Globus pallidus (tissue), 1 donor: ENCODE results near the gene PHF20.
"Not testable (repeated sequence)": the region's sequence is repeated elsewhere in the genome, so short reads cannot be mapped to it uniquely, and the experiment has no call there.

Source experiments
- DNase-seq: peaks from one replicate; pipeline ENCODE4 v3.0.0-alpha.2; 2015; ENCODE audit warnings: low spot score

PHF20 gene

DNA sequence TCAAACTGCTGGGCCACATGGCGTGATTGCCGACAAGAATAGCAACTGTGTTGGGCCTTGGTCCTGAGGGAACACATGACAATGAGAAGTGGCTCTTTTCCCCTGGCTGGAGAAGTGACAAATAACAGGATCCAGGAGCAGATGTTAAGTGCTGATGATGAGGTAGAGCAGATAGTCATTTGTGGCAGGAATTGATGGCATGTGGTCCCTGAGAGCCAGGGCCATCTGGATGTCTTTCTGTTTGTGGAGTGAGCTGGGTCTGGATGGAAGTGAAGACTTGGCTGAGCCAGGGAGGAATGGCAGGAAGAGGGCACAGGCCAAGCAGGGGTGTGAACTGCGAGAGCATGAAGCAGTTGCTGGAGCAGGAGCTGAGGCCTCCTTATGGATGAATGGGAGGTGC is 114.7 kb downstream of the PHF20 start:
- DNase-seq = no peak

DNA sequence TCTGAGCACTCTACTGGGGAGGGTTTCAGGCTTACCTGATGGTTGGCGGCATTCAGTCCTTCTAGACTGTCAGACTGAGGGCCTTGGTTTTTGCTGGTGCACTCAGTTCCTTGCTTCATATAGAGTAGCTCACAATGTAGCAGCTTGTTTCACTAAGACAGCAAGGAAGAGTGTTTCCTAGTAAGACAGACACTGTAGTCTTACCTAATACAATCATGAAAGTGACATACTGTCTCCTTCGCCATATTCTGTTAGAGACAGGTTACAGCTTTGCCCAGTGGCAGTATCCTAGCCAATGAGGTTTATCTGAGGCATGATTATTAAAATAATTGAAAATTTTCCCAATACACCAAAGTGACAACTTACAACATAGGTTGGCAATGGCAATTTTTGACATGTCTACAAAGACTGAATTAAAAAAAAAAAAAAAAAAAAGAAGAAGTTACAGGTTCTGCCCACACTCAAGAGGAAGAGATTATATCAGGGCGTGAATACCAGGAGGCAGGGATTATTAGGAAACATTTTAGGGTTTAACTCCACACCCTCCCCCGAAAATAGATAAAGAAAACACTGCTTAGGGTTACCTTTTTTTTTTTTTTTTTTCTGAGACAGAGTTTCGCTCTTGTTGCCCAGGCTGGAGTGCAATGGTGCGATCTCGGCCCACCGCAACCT is 115.7 kb downstream of the PHF20 start:
- no peak for DNase-seq

DNA sequence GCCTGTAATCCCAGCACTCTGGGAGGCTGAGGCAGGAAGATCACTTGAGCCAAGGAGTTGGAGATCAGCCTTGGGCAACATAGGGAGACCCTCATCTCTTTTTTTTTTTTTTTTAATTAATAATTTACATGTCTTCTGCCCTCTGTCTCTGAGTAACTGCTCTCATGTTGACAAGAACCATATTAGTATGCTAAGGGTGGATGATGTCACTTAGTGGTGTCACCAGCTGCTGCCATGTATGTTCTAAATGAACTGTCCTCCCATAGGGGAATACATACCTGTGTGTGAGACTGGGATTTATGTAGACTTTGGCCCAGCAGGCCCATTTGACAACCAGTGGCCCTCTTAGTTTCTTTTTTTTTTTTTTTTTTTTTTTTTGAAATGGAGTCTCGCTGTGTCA is 116.8 kb downstream of the PHF20 start:
- DNase-seq = no peak

DNA sequence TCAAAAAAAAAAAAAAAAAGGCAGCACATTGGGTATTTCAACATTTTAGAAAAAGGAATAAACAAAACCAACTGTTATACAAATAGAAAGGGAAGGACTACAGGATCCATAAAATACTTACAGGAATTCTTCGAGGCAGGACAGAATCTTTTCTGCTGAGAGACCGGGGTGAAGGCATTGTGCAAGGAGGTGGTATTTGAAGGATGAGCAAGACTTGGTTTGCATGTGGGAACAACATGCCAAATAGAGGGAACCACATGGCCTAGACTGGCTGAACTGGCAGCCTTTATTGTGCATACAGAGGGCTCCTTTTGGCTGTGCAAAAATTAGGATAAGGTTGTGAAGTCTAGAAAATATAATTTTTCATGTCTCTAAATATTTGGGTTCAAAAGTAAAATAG is 119.6 kb downstream of the PHF20 start:
- no peak for DNase-seq

DNA sequence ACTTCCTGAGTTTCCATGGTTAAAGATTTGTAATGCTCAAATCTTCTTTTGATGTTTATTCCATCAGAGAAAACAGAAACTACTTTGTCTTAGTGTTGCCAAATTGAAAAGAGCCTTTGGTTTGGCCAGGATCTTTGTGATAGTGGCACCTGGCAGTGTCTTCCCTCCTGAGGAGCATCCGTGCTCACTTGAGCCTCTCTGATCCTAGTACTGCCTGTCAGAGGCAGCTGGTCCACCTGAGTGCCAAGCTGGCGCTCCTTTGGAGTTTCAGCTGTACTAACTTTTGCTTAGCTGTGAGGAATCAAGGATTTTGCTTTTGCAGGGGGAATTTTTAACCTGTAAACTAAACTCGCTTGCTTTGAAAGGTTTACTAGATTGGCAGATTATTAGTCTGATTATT is 121.1 kb downstream of the PHF20 start:
- no peak for DNase-seq

DNA sequence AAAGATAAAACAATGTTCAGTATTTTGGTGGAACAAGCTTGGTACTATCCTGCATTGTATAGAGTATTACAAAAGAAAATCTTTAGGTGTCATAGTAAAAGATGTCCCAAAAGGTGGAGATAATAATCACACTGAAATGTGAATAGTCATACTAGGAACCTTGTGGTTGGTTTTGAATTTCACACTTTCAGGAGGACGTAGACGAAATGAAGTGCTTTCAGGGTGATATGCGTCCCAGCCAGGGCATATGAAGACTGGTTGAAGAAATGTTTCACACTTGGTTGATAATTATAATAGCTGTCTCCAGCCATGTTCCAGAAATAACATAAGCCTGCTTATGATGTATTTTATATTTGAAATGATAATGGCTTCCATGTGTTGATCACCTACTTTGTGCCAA is 122.1 kb downstream of the PHF20 start:
- no peak for DNase-seq

DNA sequence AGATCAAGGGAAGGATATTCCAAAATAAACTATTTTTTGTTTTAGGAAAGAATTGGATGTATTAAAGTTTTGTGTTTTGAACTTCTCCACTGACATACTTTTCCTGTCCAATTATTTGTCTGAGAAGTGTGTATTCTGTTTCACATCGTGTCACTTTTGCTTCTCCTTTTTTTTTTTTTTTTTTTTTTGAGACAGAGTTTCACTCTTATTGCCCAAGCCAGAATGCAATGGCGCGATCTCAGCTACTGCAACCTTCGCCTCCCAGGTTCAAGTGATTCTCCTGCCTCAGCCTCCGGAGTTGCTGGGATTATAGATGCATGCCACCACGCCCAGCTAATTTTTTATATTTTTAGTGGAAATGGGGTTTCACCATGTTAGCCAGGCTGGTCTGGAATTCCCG is 123.7 kb downstream of the PHF20 start:
- not testable (repeated sequence) for DNase-seq

DNA sequence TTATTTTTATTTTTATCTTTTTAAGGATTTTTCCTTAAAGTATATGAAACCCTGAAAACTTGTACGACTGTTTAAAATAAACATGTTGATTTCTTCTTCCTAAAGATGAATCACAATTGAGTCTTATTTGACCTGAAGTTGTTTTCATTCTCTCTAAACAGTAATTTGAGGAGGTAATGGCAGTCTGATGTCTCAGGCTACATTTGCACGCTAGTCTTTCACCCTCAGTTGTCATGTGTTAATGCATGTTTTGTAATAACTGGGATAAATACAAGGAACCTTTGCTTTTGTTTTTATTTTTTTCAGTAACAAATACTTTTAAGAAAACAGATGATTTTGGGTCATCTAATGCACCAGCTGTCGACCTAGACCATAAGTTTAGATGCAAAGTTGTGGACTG is 127.2 kb downstream of the PHF20 start:
- DNase-seq = no peak

DNA sequence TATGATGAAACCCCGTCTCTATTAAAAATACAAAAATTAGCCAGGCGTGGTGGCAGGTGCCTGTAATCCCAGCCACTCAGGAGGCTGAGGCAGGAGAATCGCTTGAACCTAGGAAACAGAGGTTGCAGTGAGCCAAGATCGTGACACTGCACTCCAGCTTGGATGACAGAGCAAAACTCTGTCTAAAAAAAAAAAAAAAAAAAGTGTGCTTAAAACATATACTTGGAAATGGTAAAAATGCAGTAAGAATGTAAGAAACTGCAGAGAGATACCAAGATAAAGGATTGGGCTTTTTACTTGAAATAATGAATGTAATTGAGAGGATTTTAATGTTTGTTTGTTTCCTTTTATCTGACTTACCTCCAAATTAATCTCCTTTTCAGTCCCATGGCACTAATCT is 129.4 kb downstream of the PHF20 start:
- not testable (repeated sequence) for DNase-seq

DNA sequence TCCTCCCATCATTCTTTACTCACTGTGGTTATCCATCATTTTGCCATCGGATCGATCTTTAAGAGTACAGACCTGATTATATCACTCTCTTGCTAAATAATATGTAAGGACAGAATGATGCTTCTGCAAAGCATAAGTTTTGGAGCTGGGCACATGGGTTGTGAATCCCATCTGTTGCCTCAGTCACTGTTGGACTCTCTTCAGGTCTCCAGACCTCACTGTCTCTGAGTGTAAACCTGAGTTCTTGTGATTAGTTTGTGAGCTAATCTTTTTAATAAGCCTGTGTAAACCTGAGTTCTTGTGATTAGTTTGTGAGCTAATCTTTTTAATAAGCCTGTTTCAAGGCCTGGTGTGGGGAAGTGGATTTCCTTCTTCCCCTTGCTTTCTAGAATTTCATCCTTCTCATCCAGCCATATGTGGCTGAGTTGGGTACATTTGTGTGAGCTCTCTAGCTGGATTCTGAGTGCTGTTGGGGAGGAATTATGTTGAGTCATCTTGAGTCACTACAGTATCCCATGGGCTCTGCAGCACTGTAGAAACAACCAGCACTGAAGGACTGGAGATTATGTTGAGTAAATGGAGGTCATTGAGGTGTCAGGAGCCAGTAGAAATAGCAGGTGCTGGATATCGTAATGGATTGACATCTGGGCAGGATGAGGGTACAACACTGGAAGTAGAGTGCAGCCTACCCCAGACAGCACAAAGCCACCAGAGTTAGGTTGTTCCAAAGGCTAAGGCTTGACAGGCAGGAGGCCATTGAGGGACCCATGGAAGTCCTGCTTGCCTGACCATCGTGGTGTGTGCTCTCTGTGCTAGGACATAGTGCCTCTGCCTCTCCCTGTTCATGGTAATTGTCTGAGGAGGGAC is 130.1 kb downstream of the PHF20 start:
- no peak for DNase-seq

DNA sequence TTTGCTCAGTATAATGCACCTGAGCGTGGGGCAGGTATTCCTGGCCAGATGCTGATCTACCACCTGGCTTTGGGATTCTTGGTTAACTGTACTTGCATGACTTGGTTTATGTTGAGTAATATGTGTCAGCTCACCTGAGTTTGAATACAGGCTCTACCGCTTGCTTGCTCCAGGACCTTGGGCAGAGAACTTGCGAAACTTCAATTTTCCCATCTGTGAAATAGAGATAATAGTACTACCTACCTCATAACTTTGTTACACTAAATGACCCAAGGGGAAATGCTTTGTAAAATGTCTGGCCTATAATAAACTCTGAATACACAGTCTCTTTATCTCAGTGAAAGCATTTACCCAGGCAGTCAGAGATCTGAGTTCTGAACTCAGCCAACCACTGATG is 130.7 kb downstream of the PHF20 start:
- no peak for DNase-seq

DNA sequence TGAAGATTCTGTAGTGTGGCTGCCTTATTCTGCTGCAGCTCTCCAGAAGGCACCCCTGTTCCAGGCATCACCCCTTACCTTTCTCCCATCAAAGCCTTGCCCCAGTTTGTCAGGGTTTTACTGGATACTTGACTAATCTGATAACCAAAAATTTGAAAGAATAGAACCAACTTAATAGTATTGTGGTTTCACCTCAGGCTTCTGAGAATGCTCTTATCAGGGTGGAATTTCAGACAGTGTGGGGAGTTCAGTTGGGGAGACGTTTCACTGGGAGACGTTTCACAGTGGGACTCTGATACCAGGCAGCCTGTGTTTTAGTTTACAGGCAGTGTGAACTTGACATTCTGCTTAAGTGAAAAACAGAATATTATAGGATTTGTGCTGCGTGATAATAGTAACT is 132.0 kb downstream of the PHF20 start:
- DNase-seq = no peak

DNA sequence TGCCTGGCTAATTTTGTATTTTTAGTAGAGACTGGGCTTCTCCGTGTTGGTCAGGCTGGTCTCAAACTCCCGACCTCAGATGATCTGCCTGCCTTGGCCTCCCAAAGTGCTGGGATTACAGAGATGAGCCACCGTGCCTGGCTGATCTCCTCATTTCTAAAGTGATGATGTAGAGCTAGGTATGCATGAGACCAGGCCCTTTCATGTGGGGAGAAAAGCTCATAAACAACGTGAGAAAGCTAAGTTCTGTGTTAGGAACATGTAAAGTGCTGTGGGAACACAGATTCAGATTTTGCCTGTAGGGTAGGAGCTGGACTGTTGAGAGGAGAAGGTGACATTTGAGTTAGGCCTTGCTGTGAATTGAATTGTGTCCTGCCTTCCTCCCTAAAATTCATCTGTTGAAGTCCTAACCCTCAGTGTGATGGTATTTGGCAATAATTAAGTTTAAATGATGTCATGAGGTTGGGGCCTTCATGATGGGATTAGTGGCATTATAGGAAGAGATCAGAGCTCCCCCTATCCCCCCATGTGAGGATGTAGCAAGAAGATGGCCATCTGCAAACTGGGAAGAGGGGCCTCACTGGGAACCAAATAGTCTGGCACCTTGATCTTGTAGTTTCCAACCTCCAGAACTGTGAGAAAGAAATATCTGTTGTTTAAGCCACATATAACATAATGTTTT is 133.3 kb downstream of the PHF20 start:
- DNase-seq = no peak

DNA sequence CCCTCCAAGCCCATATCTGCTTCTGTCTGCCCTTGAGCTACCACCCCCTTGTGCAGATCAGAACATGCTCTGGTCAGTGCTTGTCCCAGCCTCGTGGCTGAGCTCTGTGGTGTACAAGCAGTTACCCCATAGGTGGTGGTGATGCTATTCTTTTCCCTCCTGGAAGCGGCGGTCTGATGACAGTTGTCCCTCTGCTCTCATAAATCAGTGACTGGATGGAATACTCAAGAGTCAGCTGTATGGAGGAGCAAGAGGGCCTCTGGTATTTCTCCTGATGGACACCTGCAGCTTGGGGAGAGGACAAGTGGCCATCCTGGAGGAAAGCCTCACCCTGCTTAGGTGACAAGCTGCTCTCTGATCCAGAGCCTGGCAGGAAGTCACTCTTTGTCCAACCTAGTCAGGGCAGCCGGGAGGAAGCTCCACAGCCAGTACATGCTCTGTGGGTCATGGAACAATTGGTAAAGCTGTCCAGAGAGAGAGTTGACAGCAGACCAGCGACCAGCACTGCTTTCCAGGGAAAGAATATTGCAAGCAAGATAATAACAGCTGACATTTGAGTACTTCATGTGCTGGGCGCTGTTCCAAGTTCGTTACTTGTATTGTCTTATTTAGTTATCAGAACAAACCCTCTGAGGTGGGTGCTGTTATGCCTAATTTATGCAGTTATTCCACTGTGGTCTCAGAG is 135.3 kb downstream of the PHF20 start:
- DNase-seq = no peak

DNA sequence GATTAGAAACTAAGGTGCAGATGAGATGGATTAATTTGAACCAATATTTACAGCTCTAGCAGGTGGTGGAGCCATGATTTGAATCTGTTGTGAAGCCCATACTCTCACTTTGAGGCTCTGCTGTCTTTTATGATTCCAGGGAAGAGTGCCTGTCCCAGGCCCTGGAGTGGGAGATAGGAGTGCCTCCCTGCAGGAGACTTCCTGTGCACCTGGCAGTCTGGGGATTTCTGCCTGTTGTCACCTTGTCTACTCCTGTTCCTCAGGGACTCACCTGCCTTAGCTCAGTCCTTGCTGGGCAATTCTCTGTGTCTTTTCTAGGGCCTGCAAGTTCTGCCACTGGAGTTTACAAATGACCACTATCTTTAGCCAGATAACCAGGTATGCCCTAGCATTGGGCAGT is 136.2 kb downstream of the PHF20 start:
- DNase-seq = no peak

DNA sequence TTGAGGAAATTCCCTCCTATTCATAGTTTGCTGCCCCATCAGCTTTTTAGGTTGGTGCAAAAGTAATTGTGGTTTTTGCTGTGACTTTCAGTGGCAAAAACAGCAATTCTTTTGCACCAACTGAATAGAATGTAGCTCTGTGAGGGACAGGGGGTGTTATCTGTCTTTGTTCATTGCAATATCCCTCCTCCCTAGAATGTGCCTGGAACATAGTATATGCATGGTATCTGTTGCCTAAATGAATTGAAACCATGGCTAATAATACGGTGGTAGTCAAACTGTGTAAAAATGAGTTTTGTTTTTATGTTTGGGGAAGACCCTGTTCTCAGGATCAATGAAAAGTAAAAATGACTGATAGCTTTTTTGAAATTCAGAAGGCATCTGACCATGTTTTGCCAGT is 137.4 kb downstream of the PHF20 start:
- DNase-seq = no peak

DNA sequence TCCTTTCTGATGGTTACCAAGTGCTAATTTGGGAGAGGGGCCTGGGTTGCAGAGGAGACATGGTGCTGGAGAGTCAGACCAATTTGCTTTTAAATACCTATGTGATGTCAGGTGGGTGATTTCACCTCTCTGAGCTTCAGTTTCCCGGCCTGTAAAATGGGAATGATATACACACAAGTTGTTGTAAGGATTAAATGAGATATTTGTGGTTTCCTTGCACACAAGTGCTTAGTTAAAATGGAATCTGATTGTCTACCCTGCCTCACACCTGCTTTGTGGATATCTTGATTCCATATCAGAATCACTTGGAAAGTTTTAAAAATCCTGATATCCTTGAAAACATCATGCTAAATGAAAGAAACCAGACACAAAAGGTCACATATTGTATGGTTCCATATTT is 138.0 kb downstream of the PHF20 start:
- DNase-seq = no peak

DNA sequence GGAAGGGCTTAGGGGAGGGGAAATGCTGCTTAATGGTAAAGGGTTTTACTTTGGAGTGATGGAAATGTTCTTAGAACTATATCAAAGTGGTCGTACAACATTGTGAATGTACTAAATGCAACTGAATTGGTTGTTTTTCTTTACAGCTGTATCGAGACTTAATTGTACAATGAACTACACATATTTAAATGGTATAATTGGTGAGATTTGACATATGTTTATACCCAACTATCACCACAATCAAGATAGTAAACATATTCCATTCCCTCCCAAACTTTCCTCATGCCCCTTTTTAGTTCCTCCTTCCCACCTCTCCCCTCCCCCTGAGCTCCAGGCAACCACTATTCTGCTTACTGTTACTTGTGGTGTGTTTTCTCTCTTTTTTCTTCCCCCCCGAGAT is 138.4 kb downstream of the PHF20 start:
- DNase-seq = no peak

DNA sequence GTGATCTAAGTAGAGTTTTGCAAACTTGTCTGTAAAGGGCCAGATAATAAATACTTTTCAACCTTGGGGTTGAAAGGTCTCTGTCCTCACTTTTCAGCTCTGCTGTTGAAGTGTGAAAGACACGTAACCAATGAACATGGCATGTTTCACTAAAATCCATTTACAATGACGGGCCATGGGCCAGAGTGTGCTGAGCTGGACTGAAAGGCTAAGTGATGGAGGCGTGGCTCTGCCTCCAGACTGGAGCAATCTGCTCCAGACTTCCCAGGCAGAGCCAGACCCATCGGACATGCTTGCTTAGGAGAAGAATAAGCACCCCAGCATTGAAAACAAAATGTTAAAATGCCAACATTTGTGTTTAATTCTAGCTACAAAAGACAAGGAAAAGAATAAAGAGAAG is 141.1 kb downstream of the PHF20 start:
- DNase-seq = peak; percentile 6

DNA sequence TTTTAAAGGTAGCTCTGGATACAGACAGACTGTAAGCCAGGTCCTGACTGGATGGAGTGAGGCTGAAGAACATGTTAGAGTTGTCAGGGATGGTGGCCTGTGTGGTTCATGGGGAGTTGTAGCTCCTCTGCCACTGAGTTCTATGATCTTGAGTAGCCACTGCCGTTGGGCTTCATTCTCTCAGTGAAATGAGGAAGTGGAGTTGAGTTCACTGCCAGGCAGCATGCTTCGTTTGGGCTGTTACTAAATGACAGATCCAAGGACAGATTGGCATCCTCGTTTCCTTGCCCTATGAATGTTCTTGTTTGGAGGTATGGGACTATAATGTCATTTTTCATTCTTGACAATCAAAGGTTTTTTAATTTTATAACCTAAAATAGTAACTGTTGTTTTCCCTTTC is 145.3 kb downstream of the PHF20 start:
- no peak for DNase-seq

DNA sequence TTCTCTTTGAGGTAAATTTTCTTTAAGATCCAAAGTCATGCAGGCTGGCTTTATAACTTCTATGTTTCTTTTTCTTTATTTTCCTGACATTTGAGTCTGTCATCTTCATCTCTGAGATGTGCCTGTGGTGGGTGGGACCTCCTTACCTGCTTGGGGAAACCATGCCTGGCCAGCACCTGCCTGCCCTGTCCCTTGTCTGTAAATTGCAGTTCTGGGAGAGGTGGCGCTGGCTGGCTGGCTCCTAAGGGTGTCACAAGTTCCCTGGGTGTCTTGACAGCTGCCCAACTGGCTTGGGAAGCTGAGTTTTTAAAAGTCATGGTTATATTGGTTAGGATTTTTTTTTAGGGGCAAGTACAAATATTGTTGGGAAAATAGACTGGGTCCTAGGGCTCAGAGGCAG is 146.2 kb downstream of the PHF20 start:
- no peak for DNase-seq

DNA sequence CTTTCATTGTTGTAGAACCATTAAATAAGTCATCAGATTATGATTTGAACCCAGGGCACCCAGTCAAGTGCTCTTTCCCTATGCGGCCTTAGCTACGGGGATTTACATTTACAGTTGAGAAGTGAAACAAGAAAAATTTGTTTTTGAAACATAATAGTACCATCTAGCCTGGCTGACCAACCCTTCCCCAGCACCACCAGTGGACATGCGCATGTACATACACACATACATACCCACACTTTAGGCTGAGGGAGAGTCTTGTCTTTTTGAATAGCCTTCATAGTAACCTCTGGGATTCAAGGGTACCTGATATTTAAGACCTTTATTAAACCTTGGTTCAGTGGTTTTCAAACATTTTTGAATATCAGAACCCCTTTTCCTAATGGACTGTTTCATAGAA is 148.7 kb downstream of the PHF20 start:
- no peak for DNase-seq

DNA sequence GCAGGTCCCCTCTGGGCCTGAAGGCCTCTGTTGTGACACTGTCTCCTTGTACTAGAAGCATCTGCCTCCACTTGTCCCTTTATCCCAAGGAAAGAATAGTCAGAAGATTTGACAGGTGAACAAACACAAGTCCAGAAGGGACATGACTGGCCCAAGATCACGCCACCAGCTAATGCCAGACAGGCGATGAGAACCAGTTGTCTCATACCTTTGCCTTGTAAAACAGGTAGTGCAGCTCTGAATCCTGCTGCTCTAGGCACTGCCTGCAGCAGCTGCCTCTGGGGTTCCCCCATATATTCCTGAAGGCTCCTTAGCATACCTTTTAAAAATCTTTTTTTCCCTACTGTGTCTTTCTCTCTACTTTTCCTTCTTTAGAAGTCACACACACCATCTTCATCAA is 157.5 kb downstream of the PHF20 start:
- DNase-seq = no peak
